HG02852 (cell line): Measurements from ENCODE around the gene DLK1.

ENCODE experiments used
- ATAC-seq: cut with Tn5 transposase; IDR thresholded peaks from one replicate; pipeline ENCODE4 v1.9.1; 2021; ENCODE audit warnings: mild to moderate bottlenecking, moderate library complexity; ENCODE audit not compliant: unreplicated experiment

The DLK1 gene

GRCh38 chr14:100731846-100732765 lies 5.4 kb downstream of the DLK1 start:
- ATAC-seq = no peak

GRCh38 chr14:100732766-100733100 lies 6.0 kb downstream of the DLK1 start:
- ATAC-seq = no peak

GRCh38 chr14:100733152-100733850 lies 6.6 kb downstream of the DLK1 start:
- ATAC-seq = no peak

- ATAC-seq = no peak
These were observed 7.6 kb downstream of the DLK1 start for GRCh38 chr14:100734031-100734990.

GRCh38 chr14:100735271-100735670 lies 8.6 kb downstream of the DLK1 start:
- ATAC-seq = no peak

GRCh38 chr14:100736269-100737180 lies 9.8 kb downstream of the DLK1 start:
- no peak for ATAC-seq

- no peak for ATAC-seq
These were observed 10.8 kb downstream of the DLK1 start for GRCh38 chr14:100737526-100737925.

- ATAC-seq = no peak
These were observed 11.6 kb downstream of the DLK1 start for GRCh38 chr14:100738269-100738691.

GRCh38 chr14:100738704-100739131 lies 12.0 kb downstream of the DLK1 start:
- no peak for ATAC-seq

GRCh38 chr14:100739306-100739705 lies 12.6 kb downstream of the DLK1 start:
- ATAC-seq = no peak

GRCh38 chr14:100740196-100740825 lies 13.6 kb downstream of the DLK1 start:
- no peak for ATAC-seq

- ATAC-seq = no peak
These were observed 14.2 kb downstream of the DLK1 start for GRCh38 chr14:100740929-100741328.

GRCh38 chr14:100741966-100742365 lies 15.3 kb downstream of the DLK1 start:
- no peak for ATAC-seq

- no peak for ATAC-seq
These were observed 19.6 kb downstream of the DLK1 start for GRCh38 chr14:100746326-100746725.

GRCh38 chr14:100747021-100747586 lies 20.4 kb downstream of the DLK1 start:
- ATAC-seq = no peak

GRCh38 chr14:100747736-100748135 lies 21.0 kb downstream of the DLK1 start:
- no peak for ATAC-seq

- no peak for ATAC-seq
These were observed 21.7 kb downstream of the DLK1 start for GRCh38 chr14:100748403-100748802.

GRCh38 chr14:100748944-100749343 lies 22.3 kb downstream of the DLK1 start:
- no peak for ATAC-seq

- no peak for ATAC-seq
These were observed 23.4 kb downstream of the DLK1 start for GRCh38 chr14:100749967-100750597.
